ENCODE measurements around the gene MYG1. TPM values are rescaled to one million over a fixed set of nuclear protein-coding genes. Genes with fewer than 3 reads are reported as not detected.

MYG1 gene
- total RNA-seq, 1 experiment from 2014 or later: 91.8 TPM

DNA sequence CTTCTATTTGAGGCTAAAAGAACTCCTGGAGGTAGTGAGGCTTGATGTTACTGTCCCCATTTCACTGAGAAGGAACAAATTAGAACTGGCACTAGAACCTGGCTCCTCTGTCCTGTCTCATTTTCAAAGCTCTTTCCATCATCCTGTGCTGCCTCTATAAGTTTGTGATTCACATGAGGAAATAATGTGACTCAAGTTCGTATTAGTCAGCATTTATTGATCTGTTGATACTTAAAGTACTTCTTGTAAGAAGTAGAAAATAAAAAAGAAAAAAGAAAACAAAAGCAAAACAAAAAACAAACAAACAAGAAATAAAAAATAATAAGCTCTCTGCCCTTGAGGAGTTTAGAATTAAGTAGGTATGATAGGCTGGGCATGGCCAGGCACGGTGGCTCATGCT, 33.7 kb upstream of the MYG1 start:
- Histone ChIP-seq H2BK5ac (ENCODE audit: insufficient read length, low read length) (no peak overlapping the region), H3K4me2 (ENCODE audit: insufficient read depth, insufficient read length, low read length) (no peak overlapping the region), H4K8ac (replicated peaks; ENCODE audit: insufficient read length, low read depth, low read length) (no peak overlapping the region), H3K27ac (ENCODE audit: insufficient read length, low read depth, low read length) (no peak overlapping the region), H3K79me1 (ENCODE audit: insufficient read depth, low read depth, low read length, poor library complexity, severe bottlenecking) (peaks cover 14% of the 10 kb centered on the region), H2BK20ac (ENCODE audit: low read depth, low read length, poor library complexity, severe bottlenecking) (no peak overlapping the region), H3K56ac (ENCODE audit: insufficient read length, low read depth, low read length) (no peak overlapping the region), H4K91ac (ENCODE audit: insufficient read length, low read depth, low read length) (no peak overlapping the region), H3K23me2 (ENCODE audit: insufficient read length, low read depth, low read length, poor library complexity, severe bottlenecking) (peaks cover 6% of the 10 kb centered on the region), H3K9me3 (ENCODE audit: control insufficient read depth, low read depth, low read length) (no peaks in the 10 kb centered on the region), H4K5ac (ENCODE audit: insufficient read length, low read depth, low read length) (no peak overlapping the region), H3K27me3 (ENCODE audit: insufficient read depth, low read length) (no peaks in the 10 kb centered on the region), H3K4me1 (ENCODE audit: insufficient read depth, low read length) (no peaks in the 10 kb centered on the region), H3K4ac (ENCODE audit: low read depth, low read length) (no peak overlapping the region), H2BK12ac (ENCODE audit: insufficient read length, low read depth, low read length) (no peak overlapping the region), H3K9ac (ENCODE audit: extremely low read depth, insufficient read length, low read length) (no peak overlapping the region), H3K14ac (ENCODE audit: insufficient read depth, low read length) (no peak overlapping the region), H2AFZ (ENCODE audit: low read length) (no peak overlapping the region), H3T11ph (ENCODE audit: low read length) (no peak overlapping the region), H2BK15ac (ENCODE audit: low read depth, low read length) (no peak overlapping the region), H3K79me2 (ENCODE audit: insufficient read depth, low read length) (peaks cover 5% of the 10 kb centered on the region; the same call in 1 of the 2 replicates), H3K18ac (ENCODE audit: insufficient read length, low read depth, low read length) (no peak overlapping the region), H3K23ac (ENCODE audit: insufficient read length, low read depth, low read length) (no peak overlapping the region), H4K20me1 (ENCODE audit: control insufficient read depth, insufficient read depth, insufficient read length) (no peaks in the 10 kb centered on the region), H2AK5ac (ENCODE audit: insufficient read length, low read length) (no peak overlapping the region), H2BK120ac (ENCODE audit: low read depth, low read length, poor library complexity, severe bottlenecking) (no peak overlapping the region)
- H3K4me3 Mint-ChIP-seq: no peak overlapping the region
- H3K27me3 Mint-ChIP-seq (ENCODE audit: low read depth): no peaks in the 10 kb centered on the region; the same call in none of the 2 replicates
- TF ChIP-seq, protein P1, sequence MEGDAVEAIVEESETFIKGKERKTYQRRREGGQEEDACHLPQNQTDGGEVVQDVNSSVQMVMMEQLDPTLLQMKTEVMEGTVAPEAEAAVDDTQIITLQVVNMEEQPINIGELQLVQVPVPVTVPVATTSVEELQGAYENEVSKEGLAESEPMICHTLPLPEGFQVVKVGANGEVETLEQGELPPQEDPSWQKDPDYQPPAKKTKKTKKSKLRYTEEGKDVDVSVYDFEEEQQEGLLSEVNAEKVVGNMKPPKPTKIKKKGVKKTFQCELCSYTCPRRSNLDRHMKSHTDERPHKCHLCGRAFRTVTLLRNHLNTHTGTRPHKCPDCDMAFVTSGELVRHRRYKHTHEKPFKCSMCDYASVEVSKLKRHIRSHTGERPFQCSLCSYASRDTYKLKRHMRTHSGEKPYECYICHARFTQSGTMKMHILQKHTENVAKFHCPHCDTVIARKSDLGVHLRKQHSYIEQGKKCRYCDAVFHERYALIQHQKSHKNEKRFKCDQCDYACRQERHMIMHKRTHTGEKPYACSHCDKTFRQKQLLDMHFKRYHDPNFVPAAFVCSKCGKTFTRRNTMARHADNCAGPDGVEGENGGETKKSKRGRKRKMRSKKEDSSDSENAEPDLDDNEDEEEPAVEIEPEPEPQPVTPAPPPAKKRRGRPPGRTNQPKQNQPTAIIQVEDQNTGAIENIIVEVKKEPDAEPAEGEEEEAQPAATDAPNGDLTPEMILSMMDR (conservative IDR thresholded peaks at IDR 0.05): no peak
- H3K9me3 Mint-ChIP-seq: no peaks in the 10 kb centered on the region
- H3K36me3 Mint-ChIP-seq (ENCODE audit: insufficient read depth in 1 of 3, low read depth in 3 of 3): peaks cover 10 to 18% (median 16%) of the 10 kb centered on the region in 3 experiments; a peak in 6 of 7 replicates
- peaks cover 25% of the 10 kb centered on the region in 2 experiments for H3K4me1 Mint-ChIP-seq
- WGBS (ENCODE audit: extremely low coverage, insufficient read length, low lambda C conversion rate): no CpG with 5 or more reads among the region's 2 CpGs
- no peak overlapping the region; a peak in 1 of 7 replicates for H3K27ac Mint-ChIP-seq
- no peak for DNase-seq

All from H9 (cell line).